NCI-H82 (cell line): ENCODE measurements around the gene PDGFB.
"Not testable (repeated sequence)": the region's sequence is repeated elsewhere in the genome, so short reads cannot be mapped to it uniquely, and the experiment has no call there.

Experiments used
- DNase-seq: peaks from one replicate; lab custom pipeline; 2025; lab: John Stamatoyannopoulos, UW

Gene PDGFB

DNA sequence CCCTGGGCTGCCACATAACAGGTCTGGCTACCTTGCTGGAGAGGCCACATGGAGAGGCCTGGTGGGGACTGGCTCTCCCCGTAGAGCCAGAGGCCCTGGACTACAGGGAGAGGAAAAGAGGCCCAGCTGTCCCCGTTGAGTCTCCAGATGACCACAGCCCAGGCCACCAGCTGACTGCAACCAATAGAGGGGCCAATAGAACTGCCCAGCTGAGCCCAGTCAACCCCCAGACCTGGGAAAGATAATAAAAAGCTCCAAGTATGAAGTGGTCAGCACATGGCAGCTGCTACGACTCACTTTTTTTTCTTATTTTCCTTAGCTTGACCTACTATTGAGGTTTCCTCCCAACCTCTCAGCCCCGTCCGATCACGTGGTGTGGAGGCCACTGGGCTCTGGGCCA lies 18.4 kb downstream of the PDGFB start:
- DNase-seq, result no peak

DNA sequence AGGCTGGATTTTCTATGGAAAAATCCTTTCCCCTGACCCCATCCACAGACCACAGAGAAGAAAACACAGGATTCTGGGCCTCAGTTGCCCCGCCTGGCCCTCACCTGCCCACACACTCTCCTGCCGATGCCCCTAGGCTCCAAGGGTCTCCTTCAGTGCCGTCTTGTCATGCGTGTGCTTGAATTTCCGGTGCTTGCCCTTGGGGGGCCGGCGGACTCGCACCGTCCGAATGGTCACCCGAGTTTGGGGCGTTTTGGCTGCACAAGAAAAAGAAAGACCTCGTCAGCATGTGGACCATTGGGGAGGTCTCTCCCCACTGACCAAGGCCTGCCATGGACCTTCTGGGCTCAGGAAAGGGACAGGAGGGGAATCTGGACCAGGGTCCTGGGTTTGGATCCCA lies 19.2 kb downstream of the PDGFB start:
- DNase-seq, result no peak

DNA sequence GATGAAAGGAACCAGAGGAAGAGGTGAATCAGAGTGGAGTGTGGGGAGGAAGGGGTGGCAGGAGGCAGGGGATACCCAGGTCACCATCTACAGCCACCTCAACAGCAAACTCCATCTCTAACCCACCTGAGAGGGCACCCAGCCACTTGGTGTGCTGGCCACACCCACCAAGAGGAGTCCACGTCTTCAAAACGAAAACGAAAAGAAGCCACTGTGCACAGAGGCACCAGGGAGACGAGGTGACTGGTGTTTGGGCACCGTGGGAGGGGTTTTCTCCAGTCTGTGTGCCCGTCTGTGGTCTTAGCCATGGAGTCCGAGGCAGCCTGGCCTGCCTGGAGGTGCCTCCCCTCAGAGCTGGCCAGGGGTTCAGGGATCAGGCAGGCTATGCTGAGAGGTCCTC lies 20.2 kb downstream of the PDGFB start:
- DNase-seq, result no peak

DNA sequence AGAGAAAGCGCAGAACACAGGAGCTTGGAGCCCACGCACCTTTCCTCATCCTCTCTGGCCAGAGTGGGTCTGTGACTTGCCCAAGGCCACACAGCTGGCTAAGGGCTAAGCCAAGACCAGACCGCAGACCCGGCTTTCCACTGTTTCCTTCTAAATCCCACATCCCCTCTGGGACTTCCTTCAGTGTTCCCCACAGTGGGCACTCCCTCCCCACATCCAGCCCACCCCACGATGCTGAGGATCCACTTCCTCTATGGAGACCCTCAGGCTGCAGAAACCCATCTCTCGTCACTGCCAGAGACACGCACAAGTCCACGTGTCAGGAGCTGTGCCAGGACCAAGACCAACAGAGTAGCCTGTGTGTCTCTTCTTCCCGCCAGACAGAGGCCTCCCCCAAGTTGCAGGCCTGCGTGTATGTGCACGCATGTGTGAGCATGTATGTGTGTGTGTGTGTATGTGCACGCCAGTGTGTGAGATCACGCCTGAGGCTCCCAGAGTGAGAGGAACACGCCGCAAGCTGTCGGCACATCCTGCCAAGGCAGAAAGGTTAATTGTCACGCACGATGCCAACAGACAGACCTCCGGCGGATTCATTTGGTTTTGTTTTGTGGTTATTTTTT lies 21.6 kb downstream of the PDGFB start:
- DNase-seq, result no peak

DNA sequence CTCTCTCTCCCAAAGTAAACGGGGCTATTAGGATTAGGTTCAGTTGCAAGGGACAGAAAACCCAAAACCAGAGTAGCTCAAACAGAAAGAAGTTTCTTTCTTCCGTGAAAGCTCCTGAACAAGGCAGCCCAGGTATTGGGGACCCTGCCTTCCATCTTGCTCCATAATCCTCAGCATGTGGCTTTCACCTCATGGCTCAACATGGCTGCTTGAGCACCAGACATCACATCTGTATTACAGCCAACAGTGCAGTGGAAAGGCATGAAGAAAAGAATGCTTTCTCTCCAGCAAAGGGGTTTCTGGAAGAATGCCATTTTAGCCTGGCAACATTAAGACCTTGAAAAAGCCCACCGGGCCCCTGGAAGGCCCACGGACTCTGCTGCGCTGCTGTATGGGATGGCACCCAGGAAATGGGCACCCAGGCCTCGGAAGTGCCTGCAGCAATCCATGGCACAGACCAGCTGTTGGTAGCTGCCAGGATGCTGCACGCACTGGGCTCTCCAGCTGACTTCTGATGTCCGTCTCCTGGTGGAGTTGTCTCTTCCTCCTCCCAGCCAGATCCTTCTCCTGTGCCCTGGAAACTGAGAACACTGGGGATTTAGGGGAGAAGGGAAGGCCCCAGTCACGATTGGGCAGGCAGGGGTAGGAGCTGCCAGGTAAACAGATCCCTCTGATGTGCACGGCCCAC lies 22.6 kb downstream of the PDGFB start:
- no peak for DNase-seq

DNA sequence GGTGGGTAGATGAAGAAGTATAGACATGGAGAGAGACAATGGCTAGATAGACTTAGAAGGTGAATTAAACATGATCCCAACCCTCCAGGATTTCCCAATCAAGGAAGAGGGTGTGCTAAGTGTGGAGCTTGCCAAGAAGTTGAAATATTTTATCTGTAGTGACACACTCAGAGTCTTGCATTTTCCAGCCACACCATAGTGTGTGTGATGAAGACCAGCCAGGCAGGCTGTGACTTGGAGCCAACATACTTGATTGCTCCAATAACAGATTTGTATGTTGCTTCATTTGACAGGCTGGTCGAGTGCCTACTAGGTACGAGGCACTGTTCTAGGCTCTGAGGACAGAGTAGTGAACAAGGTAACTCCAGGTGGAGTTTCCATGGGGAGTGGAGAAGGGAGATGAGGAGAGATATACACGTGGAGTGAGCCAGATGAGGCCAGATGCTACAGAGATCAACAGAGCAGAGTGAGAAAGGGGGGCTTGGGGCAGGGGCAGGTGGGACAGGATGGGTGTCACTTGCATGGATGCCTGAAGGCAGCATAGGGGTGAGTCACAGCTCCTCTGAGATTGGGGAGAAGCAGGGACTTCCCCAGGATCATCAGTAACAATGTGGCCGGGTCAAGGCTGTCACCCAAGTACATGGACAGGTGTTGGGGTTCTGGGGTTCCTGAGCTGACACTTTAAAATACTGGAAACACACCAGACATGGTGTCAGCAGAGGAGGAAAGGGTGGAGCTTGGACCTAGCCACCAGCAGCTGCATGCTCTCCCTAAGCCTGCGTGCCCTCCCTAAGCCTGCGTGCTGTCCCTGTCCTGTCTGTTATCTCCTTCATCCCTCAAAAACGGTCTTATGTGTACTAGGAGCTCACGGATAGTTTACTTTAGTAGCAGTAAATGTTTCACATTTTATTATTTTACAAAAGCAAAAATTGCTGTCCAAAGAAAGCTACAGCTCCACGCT lies 23.6 kb downstream of the PDGFB start:
- no peak for DNase-seq

DNA sequence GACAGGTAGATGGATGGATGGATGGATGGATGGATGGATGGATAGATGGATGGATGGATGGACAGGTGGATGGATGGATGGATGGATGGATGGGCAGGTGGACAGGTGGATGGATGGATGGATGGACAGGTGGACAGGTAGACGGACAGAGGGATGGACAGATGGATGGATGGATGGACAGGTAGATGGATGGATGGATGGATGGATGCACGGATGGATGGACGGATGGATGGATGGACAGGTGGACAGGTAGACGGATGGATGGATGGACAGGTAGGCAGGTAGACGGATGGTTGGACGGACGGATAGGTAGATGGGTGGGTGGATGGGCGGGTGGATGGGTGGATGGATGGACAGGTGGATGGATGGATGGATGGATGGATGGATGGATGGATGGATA lies 24.3 kb downstream of the PDGFB start:
- DNase-seq, result no peak

DNA sequence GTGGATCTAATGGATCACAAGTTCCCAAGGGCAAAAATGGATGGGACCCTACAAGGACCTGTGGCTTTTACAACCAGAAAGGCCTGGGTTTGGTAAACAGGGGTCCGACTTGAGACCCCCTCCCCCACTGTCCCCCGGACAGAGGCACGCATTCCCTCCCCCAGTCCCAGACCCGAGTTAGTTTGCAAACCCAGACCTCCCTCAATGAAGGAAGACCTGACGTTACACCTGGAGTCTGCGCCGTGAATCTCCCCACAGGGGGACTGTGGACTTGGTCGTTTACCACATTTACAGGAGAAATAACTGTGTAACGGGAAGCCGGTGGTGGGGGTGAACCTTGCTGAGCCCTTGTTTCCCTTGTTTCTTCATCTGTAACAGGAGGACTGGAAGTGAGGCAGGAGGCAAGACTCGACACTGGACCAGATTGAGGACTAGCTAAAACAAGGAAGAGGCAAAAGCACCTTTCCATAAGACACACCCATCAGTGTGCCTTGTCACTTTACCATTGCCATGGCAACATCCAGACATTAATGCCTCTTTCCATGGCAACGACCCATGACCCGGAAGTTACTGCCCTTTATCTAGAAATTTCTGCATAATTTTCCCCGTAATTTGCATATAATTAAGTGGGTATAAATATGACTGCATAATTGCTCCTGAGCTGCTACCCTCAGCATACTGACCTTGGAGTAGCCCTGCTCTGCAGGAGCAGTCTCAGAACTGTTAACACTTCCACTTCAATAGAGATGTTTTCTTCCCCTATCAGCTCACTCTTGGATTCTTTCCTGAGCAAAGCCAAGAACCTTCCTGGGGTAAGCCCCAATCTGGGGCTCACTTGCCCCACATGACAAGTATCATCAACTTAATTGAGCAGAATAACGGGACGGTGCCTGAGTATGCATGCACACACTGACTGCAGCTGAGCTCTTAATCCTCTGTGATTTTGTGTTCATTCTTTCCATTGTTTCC lies 25.4 kb downstream of the PDGFB start:
- no peak for DNase-seq

DNA sequence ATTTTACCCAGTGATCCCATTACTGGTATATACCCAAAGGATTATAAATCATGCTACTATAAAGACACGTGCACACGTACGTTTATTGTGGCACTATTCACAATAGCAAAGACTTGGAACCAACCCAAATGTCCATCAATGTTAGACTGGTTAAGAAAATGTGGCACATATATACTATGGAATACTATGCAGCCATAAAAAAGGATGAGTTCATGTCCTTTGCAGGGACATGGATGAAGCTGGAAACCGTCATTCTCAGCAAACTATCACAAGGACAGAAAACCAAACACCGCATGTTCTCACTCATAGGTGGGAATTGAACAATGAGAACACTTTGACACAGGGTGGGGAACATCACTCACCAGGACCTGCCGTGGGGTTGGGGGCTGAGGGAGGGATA lies 26.4 kb downstream of the PDGFB start:
- DNase-seq, result not testable (repeated sequence)

DNA sequence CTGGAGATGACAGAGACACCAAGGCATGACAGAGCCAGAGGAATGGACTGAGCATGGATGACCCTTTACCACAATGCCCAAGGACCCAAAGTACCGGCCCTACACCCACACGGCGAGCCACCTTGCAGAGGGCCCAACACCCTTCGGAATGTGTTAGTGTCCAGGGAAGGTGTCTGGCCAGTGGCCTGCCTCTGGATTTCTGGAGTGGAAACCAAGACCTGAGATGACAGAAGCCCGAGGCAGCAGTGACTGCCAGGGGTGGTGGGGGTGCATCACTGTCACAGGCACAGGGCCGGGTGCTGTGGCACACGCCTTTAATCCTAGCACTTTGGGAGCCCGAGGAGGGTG lies 28.7 kb downstream of the PDGFB start:
- DNase-seq, result no peak

DNA sequence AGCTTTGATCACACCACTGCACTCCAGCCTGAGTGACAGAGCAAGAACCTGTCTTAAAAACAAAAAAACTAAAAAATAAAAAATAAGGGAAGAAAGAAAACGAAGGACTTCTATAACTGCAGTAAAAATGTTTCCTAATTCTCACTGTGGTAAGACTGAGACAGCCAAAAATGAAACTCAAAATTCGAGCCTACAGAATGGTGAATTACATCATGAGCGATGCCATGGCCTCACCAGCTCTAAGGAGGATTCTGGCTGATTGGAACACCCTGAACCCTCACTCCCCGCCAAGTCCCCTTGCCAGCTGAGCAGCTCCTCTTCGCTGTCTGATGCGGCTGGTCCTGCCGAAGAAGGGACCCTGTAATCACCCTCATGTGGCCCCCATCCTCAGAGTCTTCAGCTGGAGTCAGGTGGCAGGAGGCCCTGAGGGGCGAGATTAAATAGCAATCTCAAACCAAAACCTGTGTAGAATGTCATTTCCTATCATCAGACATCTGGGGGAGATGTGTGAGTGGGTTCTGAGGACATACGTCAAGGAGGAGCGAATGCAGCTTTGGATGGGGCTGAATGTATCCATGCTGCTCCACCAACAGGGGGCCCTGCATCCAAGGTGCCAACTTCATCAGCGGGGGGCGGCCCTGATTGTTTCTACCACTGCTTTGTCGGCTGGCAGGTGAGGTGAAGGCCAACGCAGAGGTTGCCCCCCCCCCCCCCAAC lies 29.2 kb downstream of the PDGFB start:
- peak; percentile 39 for DNase-seq

DNA sequence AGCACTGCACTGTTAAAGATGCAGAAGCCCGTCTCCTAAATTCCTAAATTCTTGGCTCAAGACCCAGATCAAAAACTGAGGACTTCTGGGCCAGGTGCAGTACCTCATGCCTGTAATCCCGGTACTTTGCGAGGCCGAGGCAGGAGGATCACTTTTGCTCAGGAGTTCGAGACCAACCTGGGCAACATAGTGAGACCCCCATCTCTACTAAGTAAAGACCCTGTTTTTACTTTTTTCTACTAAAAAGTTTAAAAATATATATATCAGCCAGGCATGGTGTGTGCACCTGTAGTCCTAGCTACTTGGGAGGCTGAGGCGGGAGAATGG lies 29.7 kb downstream of the PDGFB start:
- DNase-seq, result no peak

DNA sequence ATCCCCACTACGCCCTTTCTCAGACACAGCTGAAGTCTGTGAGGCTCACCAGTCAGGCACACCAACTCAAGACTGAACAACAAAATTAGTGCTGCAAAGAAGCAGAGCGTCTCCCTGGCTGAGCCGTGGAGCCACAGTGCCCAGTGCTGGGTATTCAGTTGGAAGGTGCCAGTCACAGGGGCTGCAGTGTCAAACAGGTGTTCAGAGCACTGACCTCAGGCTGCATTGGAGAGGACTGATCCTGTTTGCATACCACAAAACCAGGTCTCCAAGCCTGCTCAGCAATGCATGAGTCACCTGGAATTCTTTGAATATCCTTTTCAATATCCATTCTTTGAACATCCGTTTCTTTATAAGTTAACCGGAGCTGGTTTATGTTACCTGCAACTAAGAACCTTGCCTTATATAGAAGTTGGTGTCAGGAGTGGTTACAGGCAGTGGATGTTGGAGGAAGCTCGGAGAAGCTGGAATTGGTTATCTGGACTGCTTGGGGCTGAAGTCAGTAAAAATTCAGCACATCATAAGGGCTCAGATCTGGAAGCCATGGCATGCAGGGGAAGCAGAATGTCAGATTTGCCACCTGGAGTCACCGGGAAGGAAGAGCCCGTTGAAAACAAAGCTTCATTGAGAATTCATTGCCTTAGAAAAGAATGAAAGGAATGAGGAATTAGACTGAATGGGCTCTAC lies 30.3 kb downstream of the PDGFB start:
- DNase-seq, result no peak

DNA sequence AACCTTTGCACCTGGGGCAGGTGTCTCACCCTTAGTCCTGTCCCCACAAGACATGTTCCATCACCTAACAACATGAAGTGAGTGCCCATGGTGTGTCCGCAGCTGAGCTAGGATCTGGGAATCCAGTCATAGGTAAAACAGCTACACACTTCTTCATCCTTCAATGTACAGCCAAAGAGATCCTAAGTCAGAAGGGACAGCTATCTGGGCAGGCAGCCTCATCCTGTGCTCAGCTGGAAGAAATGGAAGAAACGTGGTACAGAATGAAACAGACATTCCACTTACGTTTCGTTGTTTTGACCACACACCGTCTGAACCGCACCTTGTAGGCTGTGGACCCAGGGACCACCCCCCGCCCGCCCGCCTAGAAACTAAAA lies 30.8 kb downstream of the PDGFB start:
- no peak for DNase-seq

DNA sequence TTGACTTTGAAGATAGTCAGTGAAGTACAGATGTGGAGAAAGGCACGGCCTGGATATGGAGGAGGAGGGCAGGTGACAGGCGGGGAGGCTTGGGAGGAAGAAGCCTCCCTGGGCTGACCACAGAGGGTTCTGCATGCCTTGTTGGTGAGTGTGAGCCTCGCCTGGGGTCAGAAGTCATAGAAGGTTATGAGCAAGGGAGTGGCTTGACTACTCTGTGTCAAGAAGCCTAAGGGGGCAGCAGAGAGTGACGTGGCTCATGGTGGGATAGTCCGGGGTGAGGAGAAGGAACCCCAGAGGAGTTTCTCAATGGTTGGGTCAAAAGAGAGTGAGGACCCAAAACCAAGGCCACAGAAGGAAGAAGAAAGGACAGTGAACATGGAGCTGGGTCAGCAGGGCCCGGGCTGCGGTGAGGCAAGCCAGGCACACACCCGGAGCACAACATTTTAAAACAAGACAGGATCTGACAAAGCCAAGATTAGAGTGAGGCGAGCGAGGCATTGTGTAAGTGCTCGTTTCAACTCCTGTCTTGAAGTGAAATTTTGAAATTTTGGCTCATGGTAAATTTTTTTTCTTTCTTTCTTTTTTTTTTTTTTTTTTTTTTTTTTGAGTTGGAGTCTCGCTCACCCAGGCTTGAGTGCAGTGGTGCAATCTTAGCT lies 31.9 kb downstream of the PDGFB start:
- no peak for DNase-seq

DNA sequence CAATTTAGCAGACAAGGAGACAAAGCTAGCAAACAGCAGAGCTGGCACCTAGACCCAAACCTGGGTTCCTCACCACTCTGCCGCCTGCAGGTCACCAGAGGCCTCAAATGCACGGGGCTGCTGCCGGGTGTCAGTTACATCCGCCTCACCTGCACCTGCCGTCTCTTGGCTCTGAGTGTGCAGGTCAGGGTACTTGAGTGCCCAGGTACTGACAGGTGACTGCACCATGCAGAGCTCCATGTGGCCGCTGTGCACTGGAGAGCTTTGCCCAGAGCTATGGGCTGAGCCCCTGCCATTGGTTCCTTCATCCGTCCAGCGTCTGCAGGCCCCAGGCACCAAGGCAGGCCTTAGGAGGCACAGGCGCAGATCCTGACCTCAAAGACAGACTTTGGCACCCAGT lies 35.0 kb downstream of the PDGFB start:
- DNase-seq, result no peak

DNA sequence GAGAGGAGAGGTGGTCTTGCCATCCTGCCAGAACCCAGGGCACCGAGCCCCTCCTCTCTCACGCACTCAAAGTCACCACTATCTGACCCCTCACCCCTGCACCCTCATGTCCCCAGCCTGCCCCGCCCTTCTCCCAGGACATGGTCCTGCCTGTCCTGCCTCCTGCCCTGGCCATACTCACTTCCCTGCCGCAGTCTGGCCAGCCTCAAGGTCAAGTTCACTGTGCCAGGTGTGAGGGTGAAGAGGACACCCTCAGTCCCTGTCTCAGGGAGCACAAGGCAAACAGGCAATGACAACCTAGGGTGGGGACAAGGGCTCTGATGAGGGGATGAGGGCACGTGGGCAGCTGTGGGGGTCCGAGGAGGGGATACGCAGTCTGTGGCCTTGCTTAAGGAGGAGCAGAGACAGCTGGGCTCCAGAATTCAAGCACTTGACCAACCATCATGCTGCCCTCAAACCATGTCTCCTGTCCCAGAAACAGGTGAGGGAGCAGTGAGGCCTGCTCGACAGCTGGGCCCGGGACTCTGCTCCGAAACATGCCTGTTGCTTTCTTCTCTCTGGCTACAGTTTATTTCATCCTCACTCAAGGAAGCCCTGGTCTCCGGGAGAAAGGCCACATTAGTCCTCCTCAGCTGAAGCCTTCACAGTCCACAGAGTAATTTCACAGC lies 36.6 kb downstream of the PDGFB start:
- no peak for DNase-seq

DNA sequence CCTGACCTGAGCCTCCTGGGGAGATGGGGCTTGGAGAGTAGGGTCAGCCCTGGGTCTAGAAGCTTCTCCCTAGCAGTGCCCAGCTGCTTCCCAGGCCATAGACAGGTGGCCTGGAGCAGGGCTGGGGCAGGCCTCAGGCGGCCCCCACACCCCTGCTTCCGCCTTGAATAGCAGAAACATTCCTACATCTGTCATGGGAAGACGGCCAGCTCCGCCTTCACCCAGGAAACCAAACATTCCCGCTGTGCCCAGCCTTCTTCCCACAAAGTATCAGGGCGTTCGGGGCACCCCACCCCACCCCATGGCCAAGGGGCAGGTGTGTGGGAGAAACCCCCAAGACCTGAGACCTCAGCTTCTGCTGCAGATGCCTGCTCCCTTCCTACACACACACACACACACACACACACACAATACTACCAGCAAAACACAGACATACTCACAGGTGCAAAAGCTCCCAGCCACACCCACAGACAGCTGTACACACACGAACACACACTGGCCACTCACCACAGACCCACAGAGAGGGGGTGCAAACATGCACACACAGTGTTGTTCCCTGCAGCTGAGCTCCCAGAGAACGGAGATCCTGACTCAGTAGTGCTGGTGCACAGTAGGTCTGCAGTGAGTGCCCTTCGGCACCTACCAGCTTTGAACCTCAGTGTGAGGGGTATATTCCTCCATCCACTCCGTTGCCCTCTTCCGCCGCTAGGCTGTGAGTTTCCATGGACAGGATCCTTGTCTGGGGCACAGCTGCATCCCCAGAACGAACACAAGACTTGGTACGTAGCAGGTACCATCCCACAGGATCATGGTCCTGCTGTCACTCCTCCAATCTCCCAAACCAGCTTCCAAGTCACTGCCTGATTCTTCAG lies 37.4 kb downstream of the PDGFB start:
- no peak for DNase-seq

DNA sequence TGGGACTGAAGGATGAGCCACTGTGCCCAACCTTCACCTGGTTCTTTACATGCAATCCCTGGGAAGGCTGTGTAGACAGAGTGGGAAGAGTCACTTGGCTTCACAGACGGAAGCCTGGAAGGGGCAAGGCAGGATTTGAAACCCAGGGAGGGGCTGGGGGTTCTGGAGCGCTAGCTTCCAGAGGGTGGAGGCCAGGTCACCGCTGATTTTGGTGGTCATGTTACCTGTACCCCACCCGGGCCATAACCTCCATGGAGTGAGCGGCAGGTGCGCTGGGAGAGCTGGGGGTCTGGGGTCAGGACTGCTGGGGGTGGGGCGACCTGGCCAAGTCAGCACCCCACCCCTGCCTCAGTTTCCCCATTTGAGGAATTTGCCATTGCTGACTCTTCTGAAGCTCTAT lies 38.3 kb downstream of the PDGFB start:
- DNase-seq, result no peak
